22Rv1 (cell line): ENCODE measurements around the gene NAA38.

ENCODE experiments used
- CTCF ChIP-seq: fragments of 450-650 bp; IDR thresholded peaks from 2 replicates; pipeline ENCODE4 v1.5.1; 2017; ENCODE audit warnings: mild to moderate bottlenecking
- ZFX ChIP-seq: fragments of 450-650 bp; IDR thresholded peaks from 2 replicates; pipeline ENCODE4 v1.6.1; 2017; ENCODE audit warnings: antibody characterized with exemption, borderline replicate concordance

- TF ChIP-seq CTCF (no peak), ZFX (no peak)
Observed at GRCh38 chr17:7884581-7885366, 27.4 kb upstream of the NAA38 start.
